ENCODE results near the gene POU4F1.
A peak's percentile ranks its signal among the peaks of the same experiment; 100 is the strongest.
"Not testable (repeated sequence)": the region's sequence is repeated elsewhere in the genome, so short reads cannot be mapped to it uniquely, and the experiment has no call there.

Gene POU4F1, protein sequence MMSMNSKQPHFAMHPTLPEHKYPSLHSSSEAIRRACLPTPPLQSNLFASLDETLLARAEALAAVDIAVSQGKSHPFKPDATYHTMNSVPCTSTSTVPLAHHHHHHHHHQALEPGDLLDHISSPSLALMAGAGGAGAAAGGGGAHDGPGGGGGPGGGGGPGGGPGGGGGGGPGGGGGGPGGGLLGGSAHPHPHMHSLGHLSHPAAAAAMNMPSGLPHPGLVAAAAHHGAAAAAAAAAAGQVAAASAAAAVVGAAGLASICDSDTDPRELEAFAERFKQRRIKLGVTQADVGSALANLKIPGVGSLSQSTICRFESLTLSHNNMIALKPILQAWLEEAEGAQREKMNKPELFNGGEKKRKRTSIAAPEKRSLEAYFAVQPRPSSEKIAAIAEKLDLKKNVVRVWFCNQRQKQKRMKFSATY

GRCh38 chr13:78603240-78603957 is at the start of gene POU4F1:
Gene POU4F1, minus strand, starts transcription at chr13:78603552. Its CDS starts 226 bp downstream, at chr13:78603326.
- no peak for TF ChIP-seq CTCF (IDR thresholded peaks at IDR 0.05; ENCODE audit: borderline replicate concordance, insufficient read depth, low read depth, low read length)
- peak within 1 kb of the TSS; percentile 33 for H3K4me3 ChIP-seq (ENCODE audit: low read depth, low read length)

- no peak overlapping the region for H3K4me3 ChIP-seq (ENCODE audit: low read depth, low read length)
- no peak for TF ChIP-seq CTCF (IDR thresholded peaks at IDR 0.05; ENCODE audit: borderline replicate concordance, insufficient read depth, low read depth, low read length)
Observed at GRCh38 chr13:78652651-78653050, 49.3 kb upstream of the POU4F1 start.

GRCh38 chr13:78650717-78651083 is 47.3 kb upstream of the POU4F1 start:
- no peak for TF ChIP-seq CTCF (IDR thresholded peaks at IDR 0.05; ENCODE audit: borderline replicate concordance, insufficient read depth, low read depth, low read length)
- no peak overlapping the region for H3K4me3 ChIP-seq (ENCODE audit: low read depth, low read length)

DNA sequence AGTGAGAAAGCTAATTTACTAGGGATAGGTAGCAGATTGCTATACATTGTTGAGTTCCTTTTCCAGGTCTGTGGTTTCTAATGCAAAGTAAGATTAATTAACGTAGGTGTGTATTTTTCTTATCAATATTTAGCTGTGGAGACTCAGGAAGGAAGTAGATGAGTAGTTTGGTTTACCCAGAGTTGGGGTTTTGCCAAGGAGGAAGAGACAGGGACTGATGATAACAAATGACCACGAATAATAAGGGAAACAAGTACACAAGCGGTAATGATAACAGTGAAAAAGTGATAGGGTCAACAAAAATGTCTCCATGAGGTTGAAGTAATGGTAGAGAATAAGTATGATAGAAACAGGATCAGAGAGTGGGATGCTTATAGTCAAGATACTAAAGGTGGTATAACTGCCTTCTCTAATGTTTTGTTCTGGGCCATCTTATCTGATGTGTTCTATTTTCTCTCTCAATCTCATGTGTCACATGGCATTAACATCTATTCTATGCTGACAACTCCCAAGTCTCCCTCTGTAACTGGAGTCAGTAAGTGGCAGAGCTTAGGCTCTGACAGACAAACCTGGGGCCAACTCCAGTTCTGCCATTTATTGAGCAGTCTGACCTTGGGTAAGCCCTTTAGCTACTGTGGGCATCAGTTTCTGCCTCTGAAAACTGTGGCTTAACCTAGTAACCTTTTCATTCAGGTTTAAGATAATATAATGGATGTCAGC is 46.8 kb upstream of the POU4F1 start:
- H3K4me3 ChIP-seq (ENCODE audit: low read depth, low read length) = no peak overlapping the region
- no peak for TF ChIP-seq CTCF (IDR thresholded peaks at IDR 0.05; ENCODE audit: borderline replicate concordance, insufficient read depth, low read depth, low read length)

DNA sequence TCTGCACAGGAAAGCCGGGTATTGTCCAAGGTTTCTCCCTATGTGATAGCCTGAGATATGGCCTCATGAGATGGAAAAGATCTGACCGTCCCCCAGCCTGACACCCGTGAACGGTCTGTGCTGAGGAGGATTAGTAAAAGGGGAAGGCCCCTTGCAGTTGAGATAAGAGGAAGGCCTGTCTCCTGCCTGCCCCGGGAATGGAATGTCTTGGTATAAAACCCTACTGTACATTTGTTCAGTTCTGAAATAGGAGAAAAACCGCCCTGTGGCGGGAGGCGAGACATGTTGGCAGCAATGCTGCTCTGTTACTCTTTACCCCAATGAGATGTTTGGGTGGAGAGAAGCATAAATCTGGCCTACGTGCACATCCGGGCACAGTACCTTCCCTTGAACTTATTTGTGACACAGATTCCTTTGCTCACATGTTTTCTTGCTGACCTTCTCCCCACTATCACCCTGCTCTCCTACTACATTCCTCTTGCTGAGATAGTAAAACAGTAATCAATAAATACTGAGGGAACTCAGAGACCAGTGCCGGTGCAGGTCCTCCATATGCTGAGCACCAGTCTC is 43.8 kb upstream of the POU4F1 start:
- not testable (repeated sequence) for H3K4me3 ChIP-seq (ENCODE audit: low read depth, low read length)

DNA sequence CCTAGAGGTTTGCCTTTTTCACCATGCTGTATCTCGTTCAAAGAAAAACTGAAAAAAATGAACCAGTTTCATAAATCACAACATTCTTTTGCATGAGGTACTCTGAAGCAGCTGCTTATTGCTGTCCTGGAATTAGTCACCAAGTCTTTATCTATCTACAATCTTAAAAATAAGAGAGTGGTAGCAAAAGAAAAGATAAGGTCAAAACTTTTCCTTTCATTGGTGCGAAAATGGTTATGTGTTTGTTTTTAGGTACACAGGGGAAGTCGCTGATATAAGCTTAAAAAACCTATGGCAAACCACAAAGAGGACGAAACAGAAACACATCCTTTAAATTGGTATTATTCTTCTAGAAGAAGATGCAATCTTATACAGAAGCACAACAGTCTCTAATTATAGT is 34.9 kb upstream of the POU4F1 start:
- H3K4me3 ChIP-seq (ENCODE audit: low read depth, low read length) = no peak overlapping the region
- TF ChIP-seq CTCF (IDR thresholded peaks at IDR 0.05; ENCODE audit: borderline replicate concordance, insufficient read depth, low read depth, low read length) = no peak

- TF ChIP-seq CTCF (IDR thresholded peaks at IDR 0.05; ENCODE audit: borderline replicate concordance, insufficient read depth, low read depth, low read length) = no peak
- H3K4me3 ChIP-seq (ENCODE audit: low read depth, low read length) = no peak overlapping the region
Observed at GRCh38 chr13:78636495-78636894, 33.1 kb upstream of the POU4F1 start.
